HUES48 (cell line): Measurements from ENCODE around the gene TGM2.

ENCODE experiments used
- H3K27ac ChIP-seq: one replicate; pipeline ENCODE4 v1.7.0; 2013; ENCODE audit warnings: low read depth, low read length, inconsistent platforms
- H3K27me3 ChIP-seq: 2 replicates; pipeline ENCODE4 v1.6.1; 2013; ENCODE audit warnings: mild to moderate bottlenecking, low read length; ENCODE audit not compliant: control insufficient read depth, insufficient read depth
- H3K36me3 ChIP-seq: 2 replicates; pipeline ENCODE4 v1.6.1; 2013; ENCODE audit warnings: low read length; ENCODE audit not compliant: control insufficient read depth, insufficient read depth
- H3K4me1 ChIP-seq: 2 replicates; pipeline ENCODE4 v1.6.1; 2013; ENCODE audit warnings: mild to moderate bottlenecking, low read length; ENCODE audit not compliant: control insufficient read depth, insufficient read depth
- H3K4me3 ChIP-seq: 2 replicates; pipeline ENCODE4 v1.5.1; 2013; ENCODE audit warnings: mild to moderate bottlenecking, low read depth, low read length
- H3K9ac ChIP-seq: 2 replicates; pipeline ENCODE4 v1.6.1; 2013; ENCODE audit warnings: mild to moderate bottlenecking, low read depth, low read length, moderate library complexity
- H3K9me3 ChIP-seq: 2 replicates; pipeline ENCODE4 v1.6.1; 2013; ENCODE audit warnings: low read length; ENCODE audit not compliant: control insufficient read depth, insufficient read depth

The TGM2 gene

DNA sequence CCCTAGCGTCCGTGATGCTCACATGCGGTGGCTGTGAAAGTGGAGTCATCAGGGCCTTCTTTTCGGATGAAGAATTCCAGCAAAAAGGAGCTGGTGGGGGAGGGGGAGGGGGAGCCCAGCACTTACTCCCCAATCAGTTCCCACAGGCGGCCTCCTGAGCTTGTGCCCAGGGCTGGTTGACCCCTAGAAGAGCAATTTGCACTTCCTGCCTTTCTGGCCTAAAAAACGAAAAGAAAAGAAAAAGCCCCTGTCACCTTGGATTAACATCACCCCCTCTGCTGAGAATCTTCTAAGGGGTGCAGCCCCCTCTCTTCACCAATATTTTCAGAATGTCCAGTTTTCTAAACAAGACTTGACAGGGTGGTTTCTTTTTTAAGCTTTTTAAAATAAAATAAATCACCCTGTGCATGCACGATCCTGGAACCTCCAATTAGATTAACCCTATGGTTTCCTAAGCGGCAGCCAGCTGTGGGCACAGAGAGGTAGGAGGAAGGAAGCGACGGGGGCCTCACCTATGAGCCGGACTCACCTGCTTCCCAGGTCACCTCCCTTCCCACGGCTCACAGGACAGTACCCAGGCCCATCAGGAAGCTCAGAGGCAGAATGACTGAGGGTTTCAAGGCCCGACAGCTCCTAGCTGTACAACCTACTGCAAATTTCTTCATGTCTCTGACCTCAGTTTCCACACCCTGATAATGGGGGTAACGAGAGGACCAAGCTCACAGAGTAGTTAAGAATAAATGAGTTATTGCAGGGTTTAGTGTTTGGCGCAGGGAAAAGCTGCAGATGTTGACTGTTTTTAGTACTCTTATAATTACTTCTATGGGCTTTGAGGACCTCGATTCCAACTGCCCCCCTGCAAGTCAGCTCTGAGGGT, 10.5 kb upstream of the TGM2 start:
- H3K36me3 ChIP-seq = no peaks in the 10 kb centered on the region
- H3K9ac ChIP-seq = no peak overlapping the region
- H3K4me3 ChIP-seq = no peak overlapping the region
- no peaks in the 10 kb centered on the region for H3K27me3 ChIP-seq
- no peaks in the 10 kb centered on the region for H3K9me3 ChIP-seq
- H3K4me1 ChIP-seq = no peaks in the 10 kb centered on the region
- no peak overlapping the region for H3K27ac ChIP-seq

DNA sequence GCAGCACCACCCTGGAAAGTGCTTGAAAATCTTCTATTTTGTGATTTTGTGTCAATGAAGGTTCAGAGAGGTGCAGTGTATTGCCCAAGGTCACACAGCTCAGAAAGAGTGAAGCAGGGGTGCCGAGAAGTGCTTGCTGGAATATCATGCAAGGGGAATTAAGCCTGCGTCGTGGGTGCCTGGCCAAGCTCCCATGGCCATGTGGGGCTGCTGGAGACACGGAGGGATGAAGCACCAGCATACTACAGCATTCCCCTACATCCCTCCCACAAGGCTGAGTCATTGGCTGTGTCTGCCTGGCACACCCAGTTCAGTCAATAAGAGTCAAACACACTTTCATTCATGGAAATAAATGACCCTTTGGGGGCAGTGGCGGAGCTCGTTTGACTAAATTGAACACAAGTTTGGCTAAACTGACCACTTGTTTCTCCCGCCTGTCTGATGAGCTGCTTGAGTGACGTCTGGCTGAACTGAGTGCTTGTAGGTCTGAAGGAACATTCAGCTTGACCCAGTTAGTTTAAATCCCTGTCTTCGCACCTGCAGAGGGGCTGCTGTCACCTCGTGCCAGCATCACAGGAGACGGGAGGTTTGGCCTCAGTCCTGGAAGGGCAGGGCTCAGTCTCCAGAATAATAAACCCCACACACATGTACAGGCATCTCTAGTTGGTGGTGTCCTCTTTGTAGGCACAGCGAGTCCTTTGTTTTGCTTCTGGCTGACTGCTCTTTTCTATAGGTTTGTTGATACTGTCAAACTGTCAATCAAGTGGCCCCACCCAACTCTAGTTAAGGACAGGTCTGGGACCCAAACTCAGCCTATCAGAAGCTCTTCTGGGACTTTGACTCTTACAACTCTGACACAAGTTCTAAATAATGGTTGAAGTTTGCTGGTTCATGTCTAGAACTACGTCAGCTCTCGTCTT, 8.4 kb upstream of the TGM2 start:
- Histone ChIP-seq H3K9ac (no peak overlapping the region), H3K36me3 (no peaks in the 10 kb centered on the region), H3K4me3 (no peak overlapping the region), H3K4me1 (no peaks in the 10 kb centered on the region), H3K27ac (no peak overlapping the region), H3K9me3 (no peaks in the 10 kb centered on the region), H3K27me3 (no peaks in the 10 kb centered on the region)

DNA sequence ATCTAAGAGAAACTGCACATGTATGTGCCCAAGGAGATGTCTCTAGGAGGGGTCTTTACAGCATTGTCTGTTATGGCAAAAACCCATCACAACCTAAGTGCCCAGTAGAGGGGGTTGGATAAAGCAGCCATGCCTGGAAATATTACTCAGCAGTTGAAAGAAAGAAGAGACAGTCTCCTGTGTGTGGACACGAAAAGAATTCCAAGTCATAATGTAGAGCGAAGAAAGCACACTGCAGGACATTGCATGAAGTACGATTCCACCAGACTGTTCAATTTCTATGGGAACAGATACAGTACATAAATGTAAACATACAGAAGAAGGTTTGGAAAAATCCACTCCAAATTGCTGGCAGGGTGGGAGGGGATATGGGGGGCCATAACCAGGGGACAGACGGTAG, 7.3 kb upstream of the TGM2 start:
- no peak overlapping the region for H3K27ac ChIP-seq
- H3K9me3 ChIP-seq = no peaks in the 10 kb centered on the region
- H3K27me3 ChIP-seq = no peaks in the 10 kb centered on the region
- H3K36me3 ChIP-seq = no peaks in the 10 kb centered on the region
- no peaks in the 10 kb centered on the region for H3K4me1 ChIP-seq
- no peak overlapping the region for H3K9ac ChIP-seq
- H3K4me3 ChIP-seq = no peak overlapping the region

DNA sequence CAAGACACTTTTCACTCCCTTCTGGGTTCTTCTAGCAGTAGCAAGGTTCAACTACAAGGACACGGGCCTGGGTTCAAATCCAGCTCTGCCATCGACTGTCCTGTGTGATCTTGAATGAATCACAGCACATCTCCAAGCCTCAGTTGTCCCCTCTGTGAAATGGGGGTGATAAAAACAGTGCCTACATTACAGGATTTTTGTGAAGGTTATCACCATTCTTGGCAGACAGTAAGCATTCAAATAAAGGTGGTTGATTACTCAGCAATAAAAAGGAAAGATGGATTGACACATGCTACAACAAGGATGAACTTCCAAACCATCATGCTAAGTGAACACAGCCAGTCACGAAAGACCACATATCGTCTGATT, 6.6 kb upstream of the TGM2 start:
- H3K36me3 ChIP-seq = no peaks in the 10 kb centered on the region
- no peaks in the 10 kb centered on the region for H3K4me1 ChIP-seq
- H3K9me3 ChIP-seq = no peaks in the 10 kb centered on the region
- no peak overlapping the region for H3K27ac ChIP-seq
- H3K9ac ChIP-seq = no peak overlapping the region
- no peaks in the 10 kb centered on the region for H3K27me3 ChIP-seq
- no peak overlapping the region for H3K4me3 ChIP-seq

DNA sequence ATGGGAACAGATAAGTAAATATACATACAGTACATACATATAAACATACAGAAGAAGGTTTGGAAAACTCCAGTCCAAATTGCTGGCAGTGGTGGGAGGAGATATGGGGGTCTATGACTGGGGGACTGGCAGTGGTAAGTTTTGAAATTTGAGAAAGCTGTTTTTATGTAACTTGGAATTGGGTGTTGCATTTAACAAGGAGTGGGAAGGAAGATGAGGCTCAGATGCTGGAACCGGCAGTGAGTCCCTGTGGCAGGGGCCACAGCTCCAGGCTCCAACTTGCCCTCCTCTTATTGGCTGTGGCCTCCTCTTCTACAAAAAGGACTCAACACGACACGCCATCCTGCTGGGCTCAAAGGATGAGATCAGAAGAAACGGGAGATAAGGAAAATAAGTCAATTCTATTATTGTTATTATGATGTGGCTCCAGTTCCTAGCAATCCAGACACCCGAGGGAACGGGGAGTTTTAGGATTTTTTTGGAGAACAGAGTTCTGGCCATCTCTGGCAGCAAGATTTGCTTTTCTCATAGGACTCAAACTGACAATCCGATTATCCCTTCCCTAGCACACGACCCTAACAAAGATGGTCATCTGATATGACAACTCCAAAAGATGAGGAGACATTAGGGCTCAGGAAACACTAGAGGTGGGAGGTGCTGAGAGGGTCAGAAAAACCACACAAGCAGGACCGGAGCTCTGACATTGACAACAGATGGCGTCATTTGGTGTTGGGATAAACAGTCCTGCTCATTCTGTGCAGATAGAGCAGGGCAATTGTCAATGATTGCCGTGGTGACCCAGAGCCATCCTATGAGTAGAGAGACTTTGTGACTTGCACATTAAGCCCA, 6.0 kb upstream of the TGM2 start:
- Histone ChIP-seq H3K27ac (no peak overlapping the region), H3K4me3 (no peak overlapping the region), H3K4me1 (no peaks in the 10 kb centered on the region), H3K36me3 (no peaks in the 10 kb centered on the region), H3K9ac (no peak overlapping the region), H3K9me3 (no peaks in the 10 kb centered on the region), H3K27me3 (no peaks in the 10 kb centered on the region)

DNA sequence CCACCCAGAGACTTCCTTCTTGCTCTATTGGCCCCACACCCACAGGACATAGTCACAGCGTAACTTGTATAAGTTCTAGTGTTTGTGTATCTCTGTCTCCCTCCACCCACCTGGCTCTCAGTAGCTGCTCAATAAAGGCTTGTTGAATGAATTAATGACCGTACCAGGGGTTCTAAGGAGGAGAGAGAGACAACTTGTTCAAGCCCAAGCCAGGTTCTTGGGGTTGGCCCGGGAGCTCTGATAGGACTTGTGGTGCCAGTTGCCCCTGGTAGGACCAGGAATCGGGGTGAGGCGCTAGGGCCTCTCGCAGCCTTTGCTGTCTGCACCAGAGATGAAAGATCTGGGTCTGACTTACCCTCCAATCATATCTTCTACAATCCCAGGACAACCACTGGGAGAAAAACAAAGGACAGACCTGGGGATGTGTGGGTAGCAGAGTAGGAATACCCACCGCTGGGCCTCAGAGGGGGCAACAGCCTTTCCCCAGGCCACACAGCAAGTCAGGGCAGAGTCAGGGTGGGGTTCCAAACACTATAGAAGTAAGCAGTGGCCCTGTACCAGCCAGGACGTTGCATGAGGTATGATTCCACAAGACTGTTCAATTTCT, 5.3 kb upstream of the TGM2 start:
- no peaks in the 10 kb centered on the region for H3K4me1 ChIP-seq
- no peak overlapping the region for H3K4me3 ChIP-seq
- H3K9ac ChIP-seq = no peak overlapping the region
- no peak overlapping the region for H3K27ac ChIP-seq
- H3K9me3 ChIP-seq = no peaks in the 10 kb centered on the region
- no peaks in the 10 kb centered on the region for H3K36me3 ChIP-seq
- H3K27me3 ChIP-seq = no peaks in the 10 kb centered on the region

DNA sequence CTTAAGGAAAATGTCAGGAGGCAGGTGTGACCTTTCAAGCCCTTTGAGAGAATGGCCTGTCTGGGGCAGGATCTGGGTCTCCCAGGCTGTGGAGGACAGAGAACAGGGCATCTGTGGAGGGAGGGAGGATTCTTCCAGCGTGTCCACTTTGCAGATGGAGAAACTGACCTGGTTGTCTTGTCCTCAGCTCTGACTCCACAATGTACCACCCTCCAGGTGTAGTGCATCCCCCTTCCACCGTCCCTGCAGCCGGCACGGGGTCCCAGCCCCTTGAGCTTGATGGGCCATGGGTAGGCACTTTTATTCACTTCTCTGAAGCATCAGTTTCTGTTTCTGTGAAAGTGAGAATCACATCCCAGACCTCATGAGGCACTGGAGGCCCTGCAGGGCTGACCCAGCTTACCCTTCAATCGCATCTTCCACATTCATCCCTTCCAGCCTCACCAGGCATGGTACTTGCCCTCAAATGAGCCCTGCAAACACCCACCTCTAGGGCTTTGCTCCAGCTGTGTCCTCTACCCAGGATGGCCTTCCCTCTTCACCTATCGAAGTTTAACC, 4.6 kb upstream of the TGM2 start:
- Histone ChIP-seq H3K27me3 (no peaks in the 10 kb centered on the region), H3K36me3 (no peaks in the 10 kb centered on the region), H3K4me1 (no peaks in the 10 kb centered on the region), H3K27ac (no peak overlapping the region), H3K9me3 (no peaks in the 10 kb centered on the region), H3K4me3 (no peak overlapping the region), H3K9ac (no peak overlapping the region)

DNA sequence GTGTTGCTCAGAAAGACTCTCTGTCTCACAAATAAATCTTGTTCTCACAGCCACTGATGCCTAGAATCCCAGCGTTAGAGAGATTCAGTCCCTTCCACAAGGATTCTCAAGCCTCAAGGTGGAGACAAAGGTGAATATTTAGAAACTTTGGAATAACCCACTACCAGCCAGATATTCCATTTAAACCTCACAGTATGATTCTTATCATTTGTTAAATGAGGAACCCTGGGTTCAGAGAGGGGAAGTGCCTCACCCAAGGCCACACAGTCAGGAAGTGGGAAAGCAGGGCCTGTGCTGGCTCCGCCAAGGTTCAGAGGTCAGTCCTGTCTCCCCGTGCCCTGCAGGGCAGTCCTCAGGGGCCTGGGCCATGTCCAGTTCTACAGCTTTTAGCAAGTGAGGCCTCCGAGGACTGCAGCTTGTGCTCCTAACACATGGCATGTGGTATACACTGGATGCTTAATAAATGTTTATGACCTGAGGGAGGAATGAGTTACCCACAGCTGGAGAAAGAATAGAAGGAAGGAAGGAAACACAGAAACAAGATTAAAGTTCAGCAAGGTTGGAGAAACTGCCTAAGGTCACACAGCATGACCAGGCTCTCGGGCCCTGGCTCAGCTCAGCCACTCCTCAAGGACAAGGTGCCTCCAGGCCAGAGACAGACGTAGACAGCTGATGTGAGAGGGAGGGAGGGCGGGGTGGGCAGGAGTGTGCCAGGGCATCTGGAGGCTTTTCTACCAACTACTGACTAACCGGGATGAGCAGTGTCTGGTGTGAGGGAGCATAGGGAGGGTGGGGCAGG, 3.9 kb upstream of the TGM2 start:
- H3K4me1 ChIP-seq = no peaks in the 10 kb centered on the region
- H3K4me3 ChIP-seq = no peak overlapping the region
- no peak overlapping the region for H3K9ac ChIP-seq
- no peaks in the 10 kb centered on the region for H3K36me3 ChIP-seq
- H3K27ac ChIP-seq = no peak overlapping the region
- no peaks in the 10 kb centered on the region for H3K9me3 ChIP-seq
- H3K27me3 ChIP-seq = no peaks in the 10 kb centered on the region

DNA sequence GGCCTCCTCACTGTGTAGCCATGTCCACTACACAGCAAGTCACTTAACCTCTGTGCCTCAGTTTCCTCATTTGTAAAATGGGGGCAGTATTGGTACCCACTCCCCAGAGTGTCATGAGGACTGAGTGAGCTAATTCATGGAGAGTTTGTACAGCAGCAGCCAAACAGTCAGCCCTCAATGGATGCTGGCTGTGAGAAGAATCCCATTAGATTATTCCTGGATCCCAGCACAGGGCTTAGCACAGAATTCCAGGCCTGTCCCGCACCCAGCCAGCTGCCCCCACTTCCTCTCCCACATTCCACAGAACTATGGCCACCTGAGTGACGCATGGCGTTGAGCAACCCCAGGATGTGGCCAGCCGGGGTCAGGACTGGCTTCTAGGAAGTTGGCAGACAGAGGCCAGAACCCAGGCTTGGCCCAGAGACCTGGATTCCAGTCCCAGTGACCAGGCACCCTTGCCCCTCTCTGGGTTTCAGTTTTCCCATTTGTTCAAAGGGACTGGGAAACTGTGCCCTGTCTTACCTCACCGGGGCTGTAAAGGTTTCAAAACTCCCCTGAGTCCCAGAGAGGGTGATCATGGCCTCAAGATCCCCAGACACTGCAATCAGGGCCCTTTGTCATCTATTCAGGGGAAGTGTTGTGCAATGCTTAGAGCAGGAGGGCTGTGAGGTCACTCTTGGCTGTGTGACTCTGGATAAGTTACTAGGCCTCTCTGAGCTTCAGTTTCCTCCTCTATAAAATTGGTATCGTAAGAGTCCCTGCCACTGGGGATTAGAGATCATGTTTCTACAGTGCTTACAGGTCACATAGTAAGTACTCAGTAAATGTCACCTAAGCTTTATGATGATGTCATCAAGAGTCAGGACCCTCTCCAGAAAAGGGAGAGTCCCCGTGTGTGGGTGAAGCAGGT, 3.0 kb upstream of the TGM2 start:
- Histone ChIP-seq H3K4me3 (no peak overlapping the region), H3K9me3 (no peaks in the 10 kb centered on the region), H3K9ac (no peak overlapping the region), H3K36me3 (no peaks in the 10 kb centered on the region), H3K27me3 (no peaks in the 10 kb centered on the region; the same call in 1 of the 2 replicates), H3K27ac (no peak overlapping the region), H3K4me1 (no peaks in the 10 kb centered on the region)
